ENCODE results near the gene CDC25C. TPM values are rescaled to one million over a fixed set of nuclear protein-coding genes. Genes with fewer than 3 reads are reported as not detected.

Gene CDC25C
- total and polyA plus RNA-seq, 9 of the 15 experiments (the other 6 are each of a cell fraction or from before 2014, with no cell fraction given) = 19.1 to 63.7 (median 31.9) TPM

DNA sequence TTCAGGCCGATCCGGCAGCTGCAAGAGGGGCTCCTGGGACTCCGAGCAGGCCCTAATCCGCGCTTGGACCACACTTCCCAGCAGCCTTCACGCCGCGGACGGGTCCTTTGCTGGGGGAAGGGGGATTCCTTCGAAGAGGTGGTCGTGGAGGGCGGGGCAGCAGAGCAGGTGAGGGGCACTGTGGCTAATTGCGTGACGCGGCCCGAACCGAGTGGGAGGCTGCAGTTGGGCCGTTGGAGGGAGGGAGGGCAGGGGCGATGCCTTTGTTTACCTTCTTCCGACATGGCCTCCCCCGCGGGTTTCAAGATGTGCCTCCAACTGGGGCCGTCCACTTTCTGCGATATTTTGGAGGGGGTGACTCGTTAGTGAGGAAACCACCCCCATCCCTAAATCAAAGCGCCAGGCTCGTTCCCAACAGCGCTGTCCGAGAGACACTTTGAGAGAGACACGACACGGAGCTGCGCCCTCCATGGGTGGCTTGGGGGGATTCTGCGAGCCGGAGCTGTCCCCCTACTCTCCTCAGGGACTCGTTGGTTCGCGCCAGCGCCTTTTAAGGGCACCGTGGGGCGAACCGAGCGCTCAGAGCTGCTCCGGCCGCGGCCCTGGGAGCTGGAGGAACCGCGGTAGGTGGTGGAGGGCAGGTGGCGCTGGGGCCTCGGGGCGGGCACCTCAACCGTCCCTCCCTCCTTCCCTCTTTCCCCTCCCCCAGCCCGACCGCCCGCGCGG, 6.2 kb upstream of the CDC25C start, which contains the start of gene FAM53C (continued):
- TF ChIP-seq NFE2L1 (tag; IDR thresholded peaks at IDR 0.05; ENCODE audit: borderline replicate concordance, low read depth) (no peak), BRF1 (IDR thresholded peaks at IDR 0.05; ENCODE audit: borderline replicate concordance, extremely low read depth, insufficient read length) (no peak), KDM5B (IDR thresholded peaks at IDR 0.05; ENCODE audit: insufficient replicate concordance, low read depth, low read length) (peak; percentile 99), FUS (optimal IDR thresholded peaks at IDR 0.05; ENCODE audit: low read depth, low read length) (peak; percentile 98), MTA1 (IDR thresholded peaks at IDR 0.05; ENCODE audit: borderline replicate concordance) (no peak), ZNF354B (CRISPR knock-in tag; IDR thresholded peaks at IDR 0.05) (no peak), RBBP5 (IDR thresholded peaks at IDR 0.05; ENCODE audit: borderline replicate concordance, insufficient read depth, low read length, poor library complexity, severe bottlenecking) (peak; percentile 65), ZFP30 (CRISPR knock-in tag; IDR thresholded peaks at IDR 0.05; ENCODE audit: borderline replicate concordance) (no peak), ZEB2 (IDR thresholded peaks at IDR 0.05) (no peak), PHTF2 (CRISPR knock-in tag; IDR thresholded peaks at IDR 0.05) (peak; percentile 82; the same call in 1 of the 2 replicates), ZNF347 (CRISPR knock-in tag; IDR thresholded peaks at IDR 0.05; ENCODE audit: low read depth) (no peak), ZNF324 (CRISPR knock-in tag; IDR thresholded peaks at IDR 0.05) (no peak), ZNF384 (IDR thresholded peaks at IDR 0.05; ENCODE audit: low read depth, low read length) (no peak), ZNF444 (CRISPR knock-in tag; IDR thresholded peaks at IDR 0.05) (peak; percentile 86; the same call in 1 of the 2 replicates), ZNF76 (CRISPR knock-in tag; IDR thresholded peaks at IDR 0.05; ENCODE audit: borderline replicate concordance) (no peak), DMBX1 (CRISPR knock-in tag; IDR thresholded peaks at IDR 0.05; ENCODE audit: borderline replicate concordance) (peak; percentile 18; the same call in 1 of the 2 replicates), ZNF134 (CRISPR knock-in tag; conservative IDR thresholded peaks at IDR 0.05) (no peak), ATF3 (IDR thresholded peaks at IDR 0.05) (peak; percentile 91), ATF3 (CRISPR knock-in tag; conservative IDR thresholded peaks at IDR 0.05) (peak; percentile 26), NCOA6 (IDR thresholded peaks at IDR 0.05) (no peak), ZNF696 (CRISPR knock-in tag; conservative IDR thresholded peaks at IDR 0.05) (no peak), NKRF (IDR thresholded peaks at IDR 0.05; ENCODE audit: borderline replicate concordance) (no peak)
- TF ChIP-seq, protein P1, sequence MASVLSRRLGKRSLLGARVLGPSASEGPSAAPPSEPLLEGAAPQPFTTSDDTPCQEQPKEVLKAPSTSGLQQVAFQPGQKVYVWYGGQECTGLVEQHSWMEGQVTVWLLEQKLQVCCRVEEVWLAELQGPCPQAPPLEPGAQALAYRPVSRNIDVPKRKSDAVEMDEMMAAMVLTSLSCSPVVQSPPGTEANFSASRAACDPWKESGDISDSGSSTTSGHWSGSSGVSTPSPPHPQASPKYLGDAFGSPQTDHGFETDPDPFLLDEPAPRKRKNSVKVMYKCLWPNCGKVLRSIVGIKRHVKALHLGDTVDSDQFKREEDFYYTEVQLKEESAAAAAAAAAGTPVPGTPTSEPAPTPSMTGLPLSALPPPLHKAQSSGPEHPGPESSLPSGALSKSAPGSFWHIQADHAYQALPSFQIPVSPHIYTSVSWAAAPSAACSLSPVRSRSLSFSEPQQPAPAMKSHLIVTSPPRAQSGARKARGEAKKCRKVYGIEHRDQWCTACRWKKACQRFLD (CRISPR knock-in tag; IDR thresholded peaks at IDR 0.05) = peak; percentile 8; the same call in 1 of the 2 replicates

Data from K562 (cell line).